Activated CD4-positive, alpha-beta T cell treated with anti-CD3 and anti-CD28 coated beads, Interleukin-2, amount 10 ng/mL, durations not matched to agents 7 days and 5 days (primary cell): ENCODE results near the gene SAFB. TPM values are rescaled to one million over a fixed set of nuclear protein-coding genes. Genes with fewer than 3 reads are reported as not detected.

Experiments used
- CTCF ChIA-PET: fragments of 350-600 bp; sonication (Branson Sonifier 250); formaldehyde crosslinking; loops from one replicate; lab custom pipeline; 2021; ENCODE audit warnings: antibody characterized with exemption; lab: Charles Lee
- POLR2A ChIA-PET: fragments of 350-600 bp; sonication (Branson Sonifier 250); formaldehyde crosslinking; loops from one replicate; lab custom pipeline; 2021; ENCODE audit warnings: antibody characterized with exemption; lab: Charles Lee
- DNase-seq: peaks from one replicate; pipeline ENCODE4 v3.0.0-alpha.2; 2020
- H3K27ac Mint-ChIP-seq: one replicate; pipeline ENCODE4 v1.8.0; 2021; ENCODE audit warnings: mild to moderate bottlenecking, moderate library complexity, mixed read lengths
- H3K27me3 Mint-ChIP-seq: one replicate; pipeline ENCODE4 v1.8.0; 2021; ENCODE audit warnings: mixed read lengths
- H3K36me3 Mint-ChIP-seq: one replicate; pipeline ENCODE4 v1.8.0; 2021; ENCODE audit warnings: low read depth, mixed read lengths
- H3K4me1 Mint-ChIP-seq: one replicate; pipeline ENCODE4 v1.8.0; 2021; ENCODE audit warnings: mixed read lengths
- H3K4me3 Mint-ChIP-seq: one replicate; pipeline ENCODE4 v1.8.0; 2021; ENCODE audit warnings: mild to moderate bottlenecking, moderate library complexity, mixed read lengths
- H3K9me3 Mint-ChIP-seq: one replicate; pipeline ENCODE4 v1.8.0; 2021; ENCODE audit warnings: mixed read lengths
- total RNA-seq, 2 experiments: library from RNA; stranded (reverse); gene quantifications; one replicate each; pipeline ENCODE4 v1.2.3, GENCODE V29; 2021

The SAFB gene
- 100 to 1,000 TPM; 113 to 131 TPM for total RNA-seq

GRCh38 chr19:5622465-5623396, at the start of gene SAFB, which contains the start of gene SAFB2:
SAFB (plus strand) TSS chr19:5623083; CDS start chr19:5623206, 123 bp downstream.
SAFB2 (minus strand) TSS chr19:5622776; CDS start chr19:5622715, 61 bp downstream.
- H3K27me3 Mint-ChIP-seq, result no peaks in the 10 kb centered on the region
- H3K9me3 Mint-ChIP-seq, result no peaks in the 10 kb centered on the region

GRCh38 chr19:5575590-5575989, 47.3 kb upstream of the SAFB start:
- H3K36me3 Mint-ChIP-seq, result no peaks in the 10 kb centered on the region
- H3K27me3 Mint-ChIP-seq, result no peaks in the 10 kb centered on the region
- DNase-seq, result no peak
- H3K27ac Mint-ChIP-seq, result no peak overlapping the region
- peaks cover 3% of the 10 kb centered on the region for H3K4me1 Mint-ChIP-seq
- CTCF ChIA-PET, result no interaction called here
- no peak overlapping the region for H3K4me3 Mint-ChIP-seq
- POLR2A ChIA-PET, result no interaction called here
- no peaks in the 10 kb centered on the region for H3K9me3 Mint-ChIP-seq

More at GRCh38 chr19:5622465-5623396, at the start of gene SAFB, which contains the start of gene SAFB2:
- peaks cover 68% of the 10 kb centered on the region for H3K36me3 Mint-ChIP-seq
- H3K4me1 Mint-ChIP-seq, result peaks cover 69% of the 10 kb centered on the region
- peak; percentile 100 for DNase-seq
- peak within 1 kb of the TSS; percentile 100 for H3K27ac Mint-ChIP-seq
- CTCF ChIA-PET, result interaction anchor here (1.3 to 2.3 kb wide), 5 partner anchors 11 to 181 kb away, joined by 3 to 8 read pairs (median 6); partner anchors contain the start of gene RPL36
- H3K4me3 Mint-ChIP-seq, result peak within 1 kb of the TSS; percentile 100
- POLR2A ChIA-PET, result interaction anchor here (1.6 kb wide), 2 partner anchors 67 to 281 kb away, joined by 4 to 7 read pairs; partner anchors contain the start of genes NDUFA11 and RPL36

GRCh38 chr19:5578097-5578846, 44.6 kb upstream of the SAFB start:
- Mint-ChIP-seq H3K9me3 (no peaks in the 10 kb centered on the region), H3K4me3 (no peak overlapping the region), H3K27ac (no peak overlapping the region), H3K27me3 (no peaks in the 10 kb centered on the region), H3K4me1 (peaks cover 3% of the 10 kb centered on the region), H3K36me3 (peaks cover 2% of the 10 kb centered on the region)
- POLR2A ChIA-PET, result no interaction called here
- CTCF ChIA-PET, result interaction anchor here (0.8 kb wide), 1 partner anchor 530 kb away, joined by 3 read pairs; no protein-coding TSS in a partner anchor
- DNase-seq, result peak; percentile 72

- Mint-ChIP-seq H3K36me3 (peaks cover 2% of the 10 kb centered on the region), H3K4me1 (peaks cover 3% of the 10 kb centered on the region), H3K27me3 (no peaks in the 10 kb centered on the region), H3K9me3 (no peaks in the 10 kb centered on the region), H3K27ac (no peak overlapping the region), H3K4me3 (no peak overlapping the region)
- no peak for DNase-seq
- POLR2A ChIA-PET, result no interaction called here
- CTCF ChIA-PET, result interaction anchor here (1.7 kb wide), 1 partner anchor 15 kb away, joined by 4 read pairs; no protein-coding TSS in a partner anchor
Observed at GRCh38 chr19:5579286-5579685, 43.6 kb upstream of the SAFB start.

GRCh38 chr19:5579697-5580096, 43.2 kb upstream of the SAFB start:
- Mint-ChIP-seq H3K36me3 (peaks cover 2% of the 10 kb centered on the region), H3K9me3 (no peaks in the 10 kb centered on the region), H3K27ac (no peak overlapping the region), H3K4me3 (no peak overlapping the region), H3K27me3 (no peaks in the 10 kb centered on the region), H3K4me1 (peaks cover 3% of the 10 kb centered on the region)
- DNase-seq, result no peak
- POLR2A ChIA-PET, result no interaction called here
- CTCF ChIA-PET, result interaction anchor here (1.7 kb wide), 1 partner anchor 15 kb away, joined by 4 read pairs; no protein-coding TSS in a partner anchor

- CTCF ChIA-PET, result interaction anchor here (0.6 to 1.7 kb wide), 2 partner anchors 14 to 54 kb away, joined by 4 to 6 read pairs; no protein-coding TSS in a partner anchor
- no peaks in the 10 kb centered on the region for H3K9me3 Mint-ChIP-seq
Observed at GRCh38 chr19:5580161-5580571, 42.7 kb upstream of the SAFB start.

GRCh38 chr19:5585461-5586299, 37.2 kb upstream of the SAFB start:
- Mint-ChIP-seq H3K27ac (no peak overlapping the region), H3K27me3 (no peaks in the 10 kb centered on the region), H3K4me3 (no peak overlapping the region), H3K36me3 (peaks cover 26% of the 10 kb centered on the region), H3K4me1 (peaks cover 14% of the 10 kb centered on the region), H3K9me3 (no peaks in the 10 kb centered on the region)
- CTCF ChIA-PET, result interaction anchor here (0.5 to 0.9 kb wide), 3 partner anchors 35 to 623 kb away, joined by 3 to 6 read pairs (median 3); no protein-coding TSS in a partner anchor
- no peak for DNase-seq
- POLR2A ChIA-PET, result no interaction called here

More at GRCh38 chr19:5580161-5580571, 42.7 kb upstream of the SAFB start:
- Mint-ChIP-seq H3K4me3 (no peak overlapping the region), H3K4me1 (peaks cover 3% of the 10 kb centered on the region), H3K27ac (no peak overlapping the region), H3K27me3 (no peaks in the 10 kb centered on the region), H3K36me3 (peaks cover 2% of the 10 kb centered on the region)
- no peak for DNase-seq
- POLR2A ChIA-PET, result no interaction called here

- H3K27me3 Mint-ChIP-seq, result no peaks in the 10 kb centered on the region
- no peaks in the 10 kb centered on the region for H3K9me3 Mint-ChIP-seq
- no peak overlapping the region for H3K27ac Mint-ChIP-seq
- peaks cover 14% of the 10 kb centered on the region for H3K4me1 Mint-ChIP-seq
- DNase-seq, result no peak
- ChIA-PET POLR2A (no interaction called here), CTCF (no interaction called here)
- peaks cover 28% of the 10 kb centered on the region for H3K36me3 Mint-ChIP-seq
- H3K4me3 Mint-ChIP-seq, result no peak overlapping the region
Observed at GRCh38 chr19:5586300-5587070, 36.4 kb upstream of the SAFB start.

GRCh38 chr19:5587071-5587455, 35.8 kb upstream of the SAFB start:
- ChIA-PET POLR2A (no interaction called here), CTCF (no interaction called here)
- Mint-ChIP-seq H3K36me3 (peaks cover 33% of the 10 kb centered on the region), H3K27me3 (no peaks in the 10 kb centered on the region), H3K4me3 (no peak overlapping the region), H3K9me3 (no peaks in the 10 kb centered on the region), H3K27ac (no peak overlapping the region), H3K4me1 (peaks cover 14% of the 10 kb centered on the region)
- DNase-seq, result no peak

GRCh38 chr19:5587661-5588060, 35.2 kb upstream of the SAFB start:
- Mint-ChIP-seq H3K27me3 (no peaks in the 10 kb centered on the region), H3K9me3 (no peaks in the 10 kb centered on the region), H3K4me1 (peaks cover 14% of the 10 kb centered on the region), H3K36me3 (peaks cover 38% of the 10 kb centered on the region), H3K27ac (no peak overlapping the region), H3K4me3 (no peak overlapping the region)
- ChIA-PET CTCF (no interaction called here), POLR2A (no interaction called here)
- DNase-seq, result no peak

GRCh38 chr19:5588441-5588840, 34.4 kb upstream of the SAFB start:
- ChIA-PET POLR2A (no interaction called here), CTCF (no interaction called here)
- DNase-seq, result no peak
- Mint-ChIP-seq H3K27me3 (no peaks in the 10 kb centered on the region), H3K36me3 (peaks cover 42% of the 10 kb centered on the region), H3K4me1 (peaks cover 14% of the 10 kb centered on the region), H3K4me3 (no peak overlapping the region), H3K27ac (no peak overlapping the region), H3K9me3 (no peaks in the 10 kb centered on the region)
